HG02870 (cell line): ENCODE results near the gene HEG1.

Experiments used
- ATAC-seq: cut with Tn5 transposase; IDR thresholded peaks from one replicate; pipeline ENCODE4 v1.9.1; 2021; ENCODE audit warnings: mild to moderate bottlenecking, moderate library complexity; ENCODE audit not compliant: unreplicated experiment

HEG1 gene

DNA sequence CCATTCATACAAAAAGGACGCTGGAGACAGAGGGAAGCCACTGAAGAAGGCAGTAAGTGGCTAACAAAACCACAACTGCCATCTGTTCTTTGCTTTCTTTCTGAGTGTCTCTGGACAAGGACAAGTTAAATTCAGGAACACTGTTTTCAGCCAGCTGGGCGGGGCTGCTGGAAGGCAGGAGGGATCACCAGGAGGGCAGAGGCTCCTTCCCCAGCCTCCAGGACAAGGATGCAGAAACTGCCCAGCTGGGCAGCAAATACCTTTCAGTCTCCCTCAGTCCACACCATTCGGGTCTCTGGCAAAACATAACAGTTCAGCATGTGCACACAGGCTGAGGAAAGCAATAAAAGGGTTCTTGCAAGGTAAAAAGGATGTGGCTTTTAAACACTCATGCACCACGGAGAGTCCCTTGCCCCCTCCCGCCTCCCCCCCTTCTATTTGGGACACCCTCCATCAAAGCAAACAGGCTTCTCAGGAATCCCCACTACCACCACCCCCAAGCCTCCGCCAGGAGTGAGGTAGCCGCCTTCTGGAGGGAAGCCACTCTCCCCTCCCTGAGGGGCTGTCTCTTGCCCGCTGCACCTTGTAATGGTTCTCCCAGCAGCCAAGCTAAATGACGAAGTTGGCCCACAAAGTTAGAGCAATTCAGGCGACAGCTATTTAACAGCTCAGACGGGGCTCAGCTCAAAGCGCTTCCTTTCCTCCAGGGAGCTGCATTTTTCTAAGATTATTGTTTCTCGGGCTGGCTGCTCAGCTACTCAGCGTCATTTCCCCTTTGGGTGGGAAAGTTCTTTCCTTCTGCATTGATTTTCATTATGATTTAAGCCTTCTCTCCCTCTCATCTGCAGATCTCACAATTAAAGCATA, 3.8 kb downstream of the HEG1 start:
- ATAC-seq = no peak

DNA sequence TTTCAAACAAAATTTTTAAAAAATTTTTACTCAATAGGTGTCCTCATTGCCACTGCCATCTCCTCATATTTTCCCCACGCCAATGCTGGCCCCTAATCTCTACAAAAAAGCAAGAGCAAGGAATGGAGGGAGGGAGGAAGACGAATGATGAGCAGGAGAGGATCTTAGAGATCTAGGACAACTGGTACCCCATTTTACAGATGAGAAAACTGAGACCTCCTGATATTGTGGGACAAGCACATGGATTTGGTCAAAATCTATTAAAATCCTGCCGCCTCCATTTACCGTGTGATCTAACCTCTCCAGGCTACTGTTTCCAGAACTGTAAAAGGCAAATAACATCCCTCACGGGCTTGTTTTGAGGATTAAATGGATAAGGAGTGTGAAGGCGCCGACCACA, 4.6 kb downstream of the HEG1 start:
- ATAC-seq = no peak

DNA sequence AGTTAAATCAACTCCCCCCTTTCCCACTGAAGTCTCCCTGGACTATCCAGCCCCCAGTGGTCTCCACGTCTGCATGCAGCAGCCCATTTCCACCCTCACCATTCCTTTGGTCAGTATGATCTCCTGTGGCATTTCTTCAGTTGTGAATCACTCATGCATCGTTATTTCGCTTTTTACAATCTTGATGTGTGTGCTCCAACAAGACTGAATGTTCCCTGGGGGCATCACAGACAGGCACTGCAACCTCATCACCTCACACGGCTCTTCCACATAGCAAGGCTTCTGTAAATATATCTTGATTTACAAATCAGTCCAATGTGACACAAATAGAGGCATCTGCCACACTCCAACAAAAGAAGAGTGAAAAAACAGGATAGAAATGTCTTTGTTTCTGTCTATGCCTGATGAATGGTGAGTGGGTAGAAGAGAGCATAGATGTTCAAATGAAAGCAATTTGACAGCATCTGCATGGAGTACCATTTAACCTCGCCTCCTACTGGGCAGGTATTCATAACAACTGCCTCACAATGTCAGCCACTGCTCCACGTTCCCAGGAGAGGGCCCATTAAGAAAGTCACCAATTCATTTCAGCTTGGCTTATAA, 5.2 kb downstream of the HEG1 start:
- no peak for ATAC-seq

DNA sequence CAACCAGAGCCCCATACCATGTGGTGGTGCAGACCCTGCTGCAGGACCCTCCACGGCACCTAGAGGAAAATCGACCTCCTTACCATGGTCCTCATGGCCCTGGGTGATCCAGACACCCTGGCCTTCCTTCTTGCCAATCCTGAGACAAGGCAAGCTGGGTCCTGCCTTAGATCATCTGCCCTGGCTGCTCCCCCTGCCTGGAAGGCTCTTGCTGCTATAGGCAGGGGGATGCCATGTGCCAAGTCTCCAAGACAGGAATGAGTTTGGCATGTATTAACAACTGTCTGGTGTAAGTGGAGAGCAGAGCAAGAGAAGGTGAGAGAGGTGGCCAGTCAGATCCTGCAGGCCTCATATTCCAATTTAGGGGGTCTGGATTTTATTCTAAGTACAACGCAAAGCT, 7.5 kb downstream of the HEG1 start:
- ATAC-seq = no peak

DNA sequence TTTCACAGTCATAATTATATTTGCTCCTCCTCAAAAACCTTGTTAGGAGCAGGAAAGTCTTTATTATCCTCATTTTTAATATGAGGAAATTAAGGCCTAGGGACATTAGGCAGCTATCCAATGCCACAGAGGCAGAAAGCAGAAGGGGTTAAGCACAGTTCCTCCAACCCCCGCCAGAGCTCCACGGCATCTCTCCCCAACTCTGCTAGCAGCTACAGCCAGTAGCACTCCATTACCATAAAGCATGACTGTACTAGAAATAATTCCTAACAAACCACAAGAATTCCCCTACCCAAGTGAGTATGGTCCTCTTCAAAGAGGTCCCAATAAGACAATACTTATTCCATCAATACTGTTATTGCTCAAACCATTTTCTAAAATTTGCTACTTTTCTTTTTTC, 9.8 kb downstream of the HEG1 start:
- ATAC-seq = no peak

DNA sequence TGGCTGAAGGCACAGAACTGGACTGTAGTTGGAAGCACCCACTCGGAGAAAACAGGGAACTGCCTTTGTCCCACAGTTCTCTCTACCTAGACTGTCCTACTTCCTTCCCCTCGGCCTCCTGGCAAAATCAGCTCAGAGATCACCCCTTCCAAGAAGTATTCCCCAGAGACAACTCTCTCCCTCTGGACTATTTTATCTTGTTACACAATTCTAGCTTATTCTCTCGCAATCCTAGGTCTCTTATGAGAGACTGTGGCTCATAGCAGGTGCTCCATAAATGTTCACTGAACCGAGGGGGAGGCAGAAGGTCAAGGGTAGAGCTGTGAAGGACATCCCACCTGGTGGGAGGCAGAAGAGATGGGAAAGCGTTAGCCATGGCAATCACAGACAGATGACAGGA, 10.6 kb downstream of the HEG1 start:
- ATAC-seq = no peak

DNA sequence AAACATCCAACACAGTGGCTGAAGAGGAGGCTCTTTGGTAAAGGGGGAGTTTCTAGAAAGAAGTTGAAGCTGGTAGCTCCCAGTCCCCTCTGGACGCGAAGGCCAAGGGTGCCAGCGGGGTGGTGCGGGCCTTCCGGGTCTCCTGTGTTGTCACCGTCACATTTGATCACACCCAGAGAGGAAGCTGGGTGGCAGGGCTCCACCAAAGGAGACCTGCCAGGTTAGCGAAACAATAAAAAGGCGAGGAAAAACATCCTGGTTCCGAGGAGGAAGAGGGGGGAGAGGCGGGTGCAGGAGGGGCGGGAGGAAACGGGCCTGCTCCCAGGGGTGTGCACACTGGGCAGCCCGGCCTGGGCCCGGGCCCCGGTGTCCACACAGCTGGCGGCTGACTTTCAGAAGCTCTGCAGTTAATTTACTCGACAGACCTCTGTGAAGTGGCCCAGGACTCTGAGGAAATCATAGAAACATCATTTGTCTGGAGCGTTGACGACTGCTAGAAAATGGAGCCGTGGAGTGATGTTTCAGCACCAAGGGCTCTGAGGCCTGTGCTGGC, 12.1 kb downstream of the HEG1 start:
- no peak for ATAC-seq

DNA sequence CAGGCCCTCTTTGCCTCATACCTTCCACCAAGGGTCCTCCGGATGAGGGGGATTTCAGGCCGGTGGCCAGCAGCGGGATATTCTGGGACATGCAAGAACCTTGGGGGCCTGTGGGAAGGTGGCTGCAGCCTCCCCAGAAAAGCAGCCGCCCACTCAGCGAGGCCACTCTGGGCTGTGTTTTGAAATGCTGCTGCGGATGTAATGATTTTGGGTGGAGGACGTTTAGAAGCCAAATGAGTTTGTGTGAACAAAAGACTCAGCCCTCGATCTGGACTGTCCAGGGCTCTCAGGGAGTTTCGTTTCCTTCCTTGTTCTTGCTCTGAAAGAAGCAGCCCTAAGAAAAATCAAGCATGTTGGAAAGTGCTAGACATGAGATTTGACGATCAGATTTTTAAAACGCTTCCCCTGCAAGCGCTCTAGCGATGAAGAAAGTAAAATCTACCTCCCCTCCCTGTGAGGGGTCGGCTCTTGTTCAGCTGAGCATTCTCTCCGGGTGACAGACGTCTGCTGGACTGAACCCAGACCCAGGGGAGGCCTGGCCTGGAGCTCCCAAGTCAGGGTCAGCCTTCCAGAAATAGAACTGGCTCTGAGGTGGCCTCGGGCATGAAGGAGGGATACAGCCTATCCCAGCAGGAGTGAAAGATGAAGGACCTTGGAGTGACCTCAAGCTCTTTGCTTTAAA, 12.9 kb downstream of the HEG1 start:
- no peak for ATAC-seq

DNA sequence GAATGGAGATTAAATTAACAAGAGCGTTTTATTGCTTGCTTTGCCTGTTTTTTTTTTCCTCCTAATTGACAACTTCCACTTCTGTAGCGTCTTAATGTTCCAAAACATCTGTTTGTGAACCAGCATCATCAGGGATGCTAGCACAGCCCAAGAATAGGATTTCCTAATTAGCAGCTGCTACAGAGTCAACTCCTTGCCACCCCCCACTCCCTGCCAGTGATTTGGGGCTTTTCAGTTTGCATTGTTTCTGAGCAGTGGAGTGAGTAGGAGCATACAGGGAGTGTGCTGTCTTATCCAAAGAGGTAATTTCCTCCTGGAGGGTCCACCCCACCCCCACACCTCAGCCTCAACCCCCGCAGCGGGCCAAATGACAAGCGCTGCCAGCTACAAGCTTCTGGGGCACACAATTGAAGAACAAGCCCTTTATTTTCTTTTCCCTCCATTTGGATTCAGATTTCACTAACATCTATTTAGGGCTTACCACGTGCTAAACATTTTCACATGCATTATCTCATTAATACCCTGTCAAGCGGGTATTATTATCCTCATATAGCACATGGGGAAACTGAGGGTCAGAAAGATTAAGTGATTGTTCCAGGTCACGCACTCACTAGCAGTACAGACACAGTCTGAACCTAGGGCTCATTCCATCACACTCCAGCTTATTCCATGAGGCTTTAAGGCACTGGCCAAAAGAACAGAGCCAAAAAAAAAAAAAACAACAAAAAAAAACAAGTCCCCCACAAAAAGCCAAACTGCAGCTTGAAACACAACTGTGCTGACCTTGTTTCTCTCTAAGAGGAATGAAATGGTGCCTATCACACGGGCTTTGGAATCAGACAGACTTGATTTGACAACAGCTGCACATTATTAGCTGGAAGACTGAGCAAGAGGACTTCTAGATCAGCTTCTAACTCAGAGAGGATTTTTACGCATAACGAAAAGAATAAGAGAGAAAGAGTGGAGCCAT, 16.4 kb downstream of the HEG1 start:
- ATAC-seq = no peak

DNA sequence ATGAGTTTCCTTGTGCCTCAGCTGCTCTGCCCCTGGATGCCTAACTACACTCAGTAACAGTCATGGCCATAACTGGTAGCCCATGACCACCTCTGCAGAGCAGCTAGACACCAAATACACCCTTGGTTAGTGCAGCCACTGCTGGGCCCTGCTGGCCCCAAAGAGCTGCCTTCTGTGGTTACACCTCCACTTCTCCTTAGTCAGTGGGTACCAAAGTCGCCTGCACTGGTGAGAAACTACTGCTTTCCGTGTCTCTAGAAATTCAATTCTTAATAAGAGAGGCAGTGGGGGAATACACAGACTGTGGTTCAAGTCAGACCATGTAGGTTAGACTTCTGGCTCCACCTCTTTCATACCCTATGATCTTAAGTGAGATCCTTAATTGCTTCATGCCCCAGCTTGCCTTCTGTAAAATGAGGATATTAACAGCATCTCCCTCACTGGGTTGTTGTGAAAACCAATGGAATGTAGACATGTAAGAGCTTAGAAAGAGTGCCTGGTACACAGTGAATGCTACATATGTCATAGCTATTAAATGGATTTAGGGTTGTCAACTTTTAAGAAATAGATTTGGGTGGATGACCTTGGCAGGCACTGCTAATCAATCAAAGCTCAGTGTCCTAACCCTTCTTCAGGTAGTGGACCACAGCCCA, 18.2 kb downstream of the HEG1 start:
- ATAC-seq = no peak

DNA sequence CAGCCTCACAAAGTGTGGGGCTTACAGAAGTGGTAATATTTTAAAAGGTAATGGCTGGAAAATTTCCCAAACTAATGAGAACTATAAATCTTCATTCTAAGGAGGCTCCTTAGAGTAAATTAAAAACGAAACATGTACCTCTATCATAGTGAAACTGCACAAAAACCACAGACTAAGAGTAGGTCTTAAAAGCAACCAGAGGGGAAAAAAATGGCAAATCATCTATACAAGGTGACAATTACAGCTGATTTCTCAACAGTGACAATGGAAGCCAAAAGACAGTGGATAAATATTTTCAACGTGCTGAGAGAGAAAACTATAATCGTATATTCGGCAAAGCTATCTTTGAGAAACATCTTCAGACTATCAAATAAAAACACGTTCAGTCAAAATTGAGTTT, 20.6 kb downstream of the HEG1 start:
- ATAC-seq = no peak

DNA sequence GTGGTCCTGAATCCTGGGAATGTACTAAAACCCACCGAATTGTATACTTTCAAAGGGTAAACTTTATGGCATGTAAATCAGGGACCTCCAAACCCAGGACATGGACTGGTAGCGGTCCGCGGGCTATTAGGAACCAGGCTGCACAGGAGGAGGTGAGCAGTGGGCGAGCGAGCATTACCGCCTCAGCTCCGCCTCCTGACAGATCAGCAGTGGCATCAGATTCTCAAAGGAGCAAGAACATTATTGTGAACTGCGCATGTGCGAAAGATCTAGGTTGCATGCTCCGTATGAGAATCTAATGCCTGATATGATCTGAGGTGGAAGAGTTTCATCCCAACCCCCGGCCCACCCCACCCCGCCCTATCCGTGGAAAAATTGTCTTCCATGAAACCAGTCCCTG, 22.2 kb downstream of the HEG1 start:
- ATAC-seq = no peak

DNA sequence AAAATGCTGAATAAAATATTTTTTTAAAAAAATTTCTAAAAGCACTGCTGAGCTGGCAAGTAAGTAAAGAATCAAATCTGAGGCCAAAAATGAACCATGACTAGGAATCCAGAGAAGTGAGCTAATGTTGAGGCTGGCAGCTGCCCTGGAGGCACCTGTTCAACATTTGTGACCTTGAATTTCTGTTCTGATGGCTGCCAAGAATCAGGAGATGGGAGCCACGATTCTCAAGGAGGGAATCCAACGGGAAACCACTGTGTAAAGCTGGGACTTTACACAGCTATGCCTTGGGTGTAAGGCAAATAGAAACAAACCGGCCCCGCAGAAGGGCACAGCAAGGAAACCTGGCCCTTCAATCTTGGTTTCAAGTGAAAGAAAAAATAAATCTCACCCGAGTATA, 22.7 kb downstream of the HEG1 start:
- ATAC-seq = no peak

DNA sequence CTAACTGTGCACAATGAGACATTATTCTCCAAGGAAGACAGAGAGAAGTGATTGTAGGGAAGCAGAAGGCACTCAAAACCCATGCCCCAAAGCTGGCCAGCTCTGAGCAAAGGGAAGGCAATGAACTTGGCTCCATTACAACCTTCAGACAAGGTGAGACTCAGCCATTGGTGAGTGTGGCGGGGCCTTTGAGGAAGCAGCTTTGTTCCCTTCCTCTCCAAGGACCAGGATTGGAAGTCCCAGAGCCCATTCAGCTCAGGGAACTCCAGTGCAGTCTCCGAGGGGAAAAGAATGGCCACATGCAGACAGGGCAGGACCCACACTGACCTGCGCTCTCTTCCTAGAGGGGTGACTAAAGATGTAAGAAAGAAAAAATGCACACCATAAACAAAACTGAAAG, 23.1 kb downstream of the HEG1 start:
- ATAC-seq = no peak

DNA sequence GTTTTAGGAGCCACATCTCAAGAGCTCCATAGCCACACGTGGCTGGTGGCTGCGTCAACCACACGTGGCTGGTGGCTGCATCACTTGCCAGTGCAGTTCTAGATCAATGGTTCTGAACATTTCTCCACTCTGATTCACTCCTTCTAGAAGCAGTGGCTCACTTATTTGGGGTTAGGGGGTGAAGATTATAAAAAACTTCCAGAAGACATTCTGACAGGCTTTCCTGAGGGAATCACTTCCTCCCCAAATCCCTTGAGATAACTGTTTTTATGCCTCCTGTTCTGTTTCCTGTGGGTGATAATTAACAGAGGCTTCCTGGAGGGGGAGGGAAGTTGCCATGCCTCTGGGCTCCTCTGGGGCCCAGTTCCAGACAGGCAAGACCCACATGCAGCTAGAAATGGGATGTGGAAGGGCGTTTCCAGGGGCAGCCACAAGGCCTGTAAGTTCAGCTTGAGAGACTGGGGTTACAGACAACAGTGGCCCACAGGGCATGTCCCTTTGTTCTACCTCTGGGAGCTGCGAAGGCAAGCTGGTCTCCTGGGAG, 23.6 kb downstream of the HEG1 start:
- no peak for ATAC-seq

DNA sequence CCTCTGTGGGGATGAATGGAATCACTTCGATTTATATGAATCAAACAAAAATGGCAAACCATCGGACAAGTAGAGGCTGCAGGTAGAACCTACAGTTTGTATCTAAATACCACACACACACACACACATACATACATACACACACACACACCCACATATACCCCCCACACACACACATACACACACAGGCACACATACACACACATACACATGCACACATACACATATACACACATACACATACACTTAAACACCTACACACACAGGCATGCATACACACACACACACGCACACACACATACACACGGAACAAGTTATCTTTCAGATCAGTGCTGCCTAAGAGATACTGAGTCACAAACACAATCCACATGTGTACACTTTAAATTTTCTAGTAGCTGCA, 24.3 kb downstream of the HEG1 start:
- ATAC-seq = no peak

DNA sequence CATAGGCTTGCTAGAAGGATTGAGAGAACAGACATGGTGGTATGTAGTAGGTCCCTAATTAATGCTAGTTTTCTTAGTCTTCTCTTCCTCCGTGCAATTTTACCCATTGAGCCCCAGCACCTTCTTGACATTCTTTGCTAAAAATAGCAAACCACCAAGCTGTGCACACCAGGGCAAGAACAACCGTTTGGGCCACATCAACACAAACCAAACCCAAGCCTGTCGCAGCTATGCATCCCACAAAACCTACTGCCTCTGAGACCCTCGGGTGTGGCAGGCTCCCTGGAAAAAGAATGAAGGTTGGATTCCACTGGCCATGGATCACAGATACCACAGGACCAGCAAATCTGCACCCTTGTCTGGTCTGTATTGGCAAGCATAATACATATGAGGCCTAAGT, 27.1 kb downstream of the HEG1 start:
- no peak for ATAC-seq

DNA sequence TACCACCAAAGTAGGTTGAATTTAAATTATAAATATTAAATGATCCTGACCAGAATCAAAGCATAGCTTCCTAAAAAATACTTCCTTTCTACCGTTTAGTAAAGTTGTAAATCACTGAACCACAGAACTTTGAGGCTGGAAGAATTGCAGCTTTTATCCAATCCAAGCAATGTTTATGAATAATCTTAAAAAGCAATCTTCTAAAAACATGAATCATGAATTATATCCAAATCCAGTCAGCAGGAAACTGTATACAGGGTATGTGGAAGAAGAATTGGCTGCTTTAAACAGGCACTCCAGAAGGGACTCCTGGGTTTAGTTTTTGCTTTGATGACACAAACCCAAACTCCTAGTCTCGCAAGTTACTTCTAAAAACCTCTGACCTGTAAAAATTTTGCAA, 30.2 kb downstream of the HEG1 start:
- no peak for ATAC-seq

DNA sequence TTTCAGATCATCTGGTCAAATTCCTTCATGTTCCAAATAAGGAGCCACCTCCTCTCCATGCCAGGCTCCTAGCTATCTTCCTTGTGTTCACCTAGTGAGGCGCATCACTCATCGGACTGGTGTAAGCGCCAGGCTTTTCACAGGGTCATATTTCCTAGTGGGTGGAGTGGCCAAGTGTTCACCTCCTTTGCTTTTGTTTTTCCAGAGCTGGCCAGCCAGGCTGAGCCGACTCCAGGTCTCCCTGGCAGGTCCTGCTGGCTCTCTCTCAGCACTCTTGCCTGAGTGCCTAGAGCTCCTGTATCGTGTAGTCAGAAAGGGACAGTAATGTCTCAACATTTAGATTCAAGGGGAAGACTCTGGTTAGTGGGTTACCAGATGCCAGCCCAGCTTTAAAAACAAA, 31.0 kb downstream of the HEG1 start:
- no peak for ATAC-seq
